CD4-positive, alpha-beta memory T cell (primary cell): ENCODE data around the gene TNNC1. TPM values are rescaled to one million over a fixed set of nuclear protein-coding genes. Genes with fewer than 3 reads are reported as not detected.
A peak's percentile ranks its signal among the peaks of the same experiment; 100 is the strongest.

Source experiments
- CTCF ChIA-PET: fragments of 350-600 bp; sonication (Branson Sonifier 250); formaldehyde crosslinking; loops from one replicate; lab custom pipeline; 2021; ENCODE audit warnings: inconsistent platforms; ENCODE audit not compliant: partially characterized antibody; lab: Charles Lee
- POLR2A ChIA-PET: fragments of 350-600 bp; sonication (Branson Sonifier 250); formaldehyde crosslinking; loops from one replicate; lab custom pipeline; 2021; ENCODE audit not compliant: partially characterized antibody; lab: Charles Lee
- DNase-seq, 5 donors: peaks; one replicate each; pipeline versions ENCODE4 v3.0.0 to v3.0.0-alpha.2; 2020 to 2022; ENCODE audit warnings: mixed read lengths in 1 of 5
- H3K27ac ChIP-seq: one replicate; pipeline ENCODE4 v1.7.0; 2013; ENCODE audit warnings: low read depth, low read length
- H3K27me3 ChIP-seq: 2 replicates; pipeline ENCODE4 v1.7.0; 2013; ENCODE audit warnings: mild to moderate bottlenecking, low read length, moderate library complexity; ENCODE audit not compliant: insufficient read depth
- H3K36me3 ChIP-seq: 2 replicates; pipeline ENCODE4 v1.7.0; 2013; ENCODE audit warnings: mild to moderate bottlenecking, low read length, moderate library complexity; ENCODE audit not compliant: insufficient read depth
- H3K4me1 ChIP-seq: 2 replicates; pipeline ENCODE4 v1.7.0; 2013; ENCODE audit warnings: mild to moderate bottlenecking, low read length, moderate library complexity; ENCODE audit not compliant: insufficient read depth
- H3K4me3 ChIP-seq, 2 donors: one replicate each; pipeline ENCODE4 v1.7.0; 2013; ENCODE audit warnings: low read length in 2 of 2, mild to moderate bottlenecking in 1 of 2
- H3K9me3 ChIP-seq, 2 donors: one replicate each; pipeline ENCODE4 v1.7.0; 2013; ENCODE audit warnings: low read length in 2 of 2, control low read depth in 1 of 2; ENCODE audit not compliant: control insufficient read depth in 1 of 2
- H3K27ac Mint-ChIP-seq, 7 donors: one replicate each; pipeline ENCODE4 v1.8.0; 2020 to 2021; ENCODE audit warnings: mixed read lengths in 7 of 7, mild to moderate bottlenecking in 6 of 7, inconsistent platforms in 3 of 7, moderate library complexity in 3 of 7
- H3K27me3 Mint-ChIP-seq, 2 donors: one replicate each; pipeline ENCODE4 v1.8.0; 2020 to 2021; ENCODE audit warnings: mixed read lengths in 2 of 2
- H3K36me3 Mint-ChIP-seq, 2 donors: one replicate each; pipeline ENCODE4 v1.8.0; 2020 to 2021; ENCODE audit warnings: mixed read lengths in 2 of 2, inconsistent platforms in 1 of 2, mild to moderate bottlenecking in 1 of 2
- H3K4me1 Mint-ChIP-seq, 4 donors: one replicate each; pipeline ENCODE4 v1.8.0; 2020 to 2021; ENCODE audit warnings: mixed read lengths in 4 of 4, mild to moderate bottlenecking in 1 of 4
- H3K4me3 Mint-ChIP-seq, 8 donors: one replicate each; pipeline ENCODE4 v1.8.0; 2020 to 2021; ENCODE audit warnings: mixed read lengths in 8 of 8, mild to moderate bottlenecking in 7 of 8, moderate library complexity in 6 of 8, inconsistent platforms in 3 of 8
- H3K9me3 Mint-ChIP-seq, 8 donors: one replicate each; pipeline ENCODE4 v1.8.0; 2020 to 2021; ENCODE audit warnings: mixed read lengths in 8 of 8, mild to moderate bottlenecking in 5 of 8, inconsistent platforms in 3 of 8, moderate library complexity in 1 of 8
- intact Hi-C: fragments of 100-400 bp; cut with micrococcal nuclease; formaldehyde crosslinking; loops from one replicate; pipeline ENCODE4 v1.15.1; 2023
- polyA plus RNA-seq, 2 donors: library from polyadenylated mRNA; unstranded; fragments of 300-500 nt; fragmentation: Illumina TruSeq; gene quantifications; one replicate each; pipeline ENCODE4 v1.2.3, GENCODE V29; 2021
- total RNA-seq, 2 experiments: library from RNA; stranded (reverse); gene quantifications; one replicate each; pipeline ENCODE4 v1.2.3, GENCODE V29; 2021

The TNNC1 gene
- total and polyA plus RNA-seq, 4 experiments from 2014 or later = 0.92 to 7.1 (median 5.3) TPM; not detected in 1

GRCh38 chr3:52452126-52452525 lies 1.7 kb downstream of the TNNC1 start:
- Histone ChIP-seq H3K27ac (no peak overlapping the region), H3K4me1 (peaks cover 30% of the 10 kb centered on the region), H3K36me3 (no peaks in the 10 kb centered on the region), H3K4me3 (no peak overlapping the region), H3K9me3 (no peaks in the 10 kb centered on the region), H3K27me3 (no peaks in the 10 kb centered on the region)
- CTCF ChIA-PET = interaction anchor here (1.4 to 3.8 kb wide), 2 partner anchors 40 to 113 kb away, joined by 3 to 14 read pairs; no protein-coding TSS in a partner anchor
- DNase-seq = no peak
- POLR2A ChIA-PET = interaction anchor here (0.5 to 1.8 kb wide), 2 partner anchors 40 to 44 kb away, joined by 3 to 6 read pairs; no protein-coding TSS in a partner anchor
- peaks cover 0 to 13% of the 10 kb centered on the region in 2 donors for H3K36me3 Mint-ChIP-seq
- H3K4me1 Mint-ChIP-seq = peaks cover 19 to 39% (median 31%) of the 10 kb centered on the region in 4 donors
- H3K4me3 Mint-ChIP-seq = no peak overlapping the region
- H3K27ac Mint-ChIP-seq = no peak overlapping the region
- no peaks in the 10 kb centered on the region for H3K27me3 Mint-ChIP-seq
- intact Hi-C loops = loop anchor here (10.0 kb wide), 1 partner anchor 233 kb away; the partner anchor contains the start of genes GNL3 and PBRM1
- H3K9me3 Mint-ChIP-seq = no peaks in the 10 kb centered on the region

- Histone ChIP-seq H3K36me3 (no peaks in the 10 kb centered on the region), H3K9me3 (no peaks in the 10 kb centered on the region), H3K4me3 (no peak overlapping the region), H3K27me3 (no peaks in the 10 kb centered on the region), H3K4me1 (peaks cover 28% of the 10 kb centered on the region), H3K27ac (no peak overlapping the region)
- intact Hi-C loops = loop anchor here (10.0 kb wide), 1 partner anchor 233 kb away; the partner anchor contains the start of genes GNL3 and PBRM1
- Mint-ChIP-seq H3K27me3 (no peaks in the 10 kb centered on the region), H3K4me1 (peaks cover 17 to 36% (median 28%) of the 10 kb centered on the region in 4 donors), H3K9me3 (no peaks in the 10 kb centered on the region), H3K36me3 (peaks cover 0 to 11% of the 10 kb centered on the region in 2 donors), H3K27ac (no peak overlapping the region), H3K4me3 (no peak overlapping the region)
- CTCF ChIA-PET = interaction anchor here (0.7 to 6.7 kb wide), 4 partner anchors 24 to 224 kb away, joined by 3 to 82 read pairs (median 8); no protein-coding TSS in a partner anchor
- DNase-seq = no peak
- POLR2A ChIA-PET = interaction anchor here (0.5 to 1.8 kb wide), 2 partner anchors 39 to 44 kb away, joined by 3 to 6 read pairs; no protein-coding TSS in a partner anchor
Measured at GRCh38 chr3:52451237-52452083, 2.4 kb downstream of the TNNC1 start.

- no peak for DNase-seq
- POLR2A ChIA-PET = interaction anchor here (1.8 kb wide), 1 partner anchor 38 kb away, joined by 6 read pairs; no protein-coding TSS in a partner anchor
- intact Hi-C loops = loop anchor here (10.0 kb wide), 1 partner anchor 234 kb away; the partner anchor contains the start of genes GNL3 and PBRM1
- H3K27ac ChIP-seq = no peak overlapping the region
- no peaks in the 10 kb centered on the region for H3K27me3 ChIP-seq
- Mint-ChIP-seq H3K4me3 (peak overlapping the region in 1 of 8 donors; percentile 36), H3K36me3 (peaks cover 0 to 7% of the 10 kb centered on the region in 2 donors), H3K27ac (peak overlapping the region in 3 of 7 donors; percentile 38 to 64 (median 46)), H3K4me1 (peaks cover 13 to 30% (median 23%) of the 10 kb centered on the region in 4 donors), H3K27me3 (no peaks in the 10 kb centered on the region), H3K9me3 (no peaks in the 10 kb centered on the region)
- H3K4me3 ChIP-seq = no peak overlapping the region
- H3K4me1 ChIP-seq = peaks cover 23% of the 10 kb centered on the region
- CTCF ChIA-PET = interaction anchor here (0.7 to 7.1 kb wide), 5 partner anchors 18 to 223 kb away, joined by 3 to 107 read pairs (median 51); no protein-coding TSS in a partner anchor
- H3K36me3 ChIP-seq = no peaks in the 10 kb centered on the region
- no peaks in the 10 kb centered on the region for H3K9me3 ChIP-seq
Measured at GRCh38 chr3:52450489-52451236, 3.2 kb downstream of the TNNC1 start.

GRCh38 chr3:52447512-52448355 lies 6.1 kb downstream of the TNNC1 start:
- H3K4me1 ChIP-seq = peaks cover 14% of the 10 kb centered on the region
- H3K4me3 Mint-ChIP-seq = no peak overlapping the region
- H3K4me1 Mint-ChIP-seq = peaks cover 6 to 22% (median 12%) of the 10 kb centered on the region in 4 donors
- no peaks in the 10 kb centered on the region for H3K27me3 Mint-ChIP-seq
- H3K27ac ChIP-seq = no peak overlapping the region
- CTCF ChIA-PET = interaction anchor here (0.7 to 7.1 kb wide), 17 partner anchors 8 to 446 kb away, joined by 3 to 107 read pairs (median 4); partner anchors contain the start of genes POC1A and UQCC5
- no peaks in the 10 kb centered on the region for H3K36me3 ChIP-seq
- H3K27me3 ChIP-seq = no peaks in the 10 kb centered on the region
- intact Hi-C loops = loop anchor here (1.0 to 5.0 kb wide), 6 partner anchors 19 to 446 kb away; no protein-coding TSS in a partner anchor
- H3K9me3 Mint-ChIP-seq = no peaks in the 10 kb centered on the region
- no peak overlapping the region for H3K4me3 ChIP-seq
- no peak for DNase-seq
- no peak overlapping the region for H3K27ac Mint-ChIP-seq
- POLR2A ChIA-PET = interaction anchor here (1.7 kb wide), 1 partner anchor 209 kb away, joined by 4 read pairs; the partner anchor contains the start of gene TWF2
- no peaks in the 10 kb centered on the region for H3K36me3 Mint-ChIP-seq
- H3K9me3 ChIP-seq = no peaks in the 10 kb centered on the region

- H3K36me3 Mint-ChIP-seq = no peaks in the 10 kb centered on the region
- peak; percentile 64 to 73 (median 68) for DNase-seq
- intact Hi-C loops = loop anchor here (1.0 to 5.0 kb wide), 6 partner anchors 19 to 446 kb away; no protein-coding TSS in a partner anchor
- H3K9me3 Mint-ChIP-seq = no peaks in the 10 kb centered on the region
- H3K4me3 Mint-ChIP-seq = peak overlapping the region in 3 of 8 donors; percentile 12 to 85 (median 43)
- ChIA-PET CTCF (interaction anchor here (0.6 to 7.1 kb wide), 22 partner anchors 7 to 445 kb away, joined by 3 to 107 read pairs (median 4); partner anchors contain the start of genes POC1A, TLR9 and TNNC1), POLR2A (interaction anchor here (0.7 to 2.3 kb wide), 4 partner anchors 9 to 208 kb away, joined by 3 to 13 read pairs (median 4); partner anchors contain the start of genes GLYCTK, NISCH, TNNC1 and TWF2)
- Histone ChIP-seq H3K27ac (no peak overlapping the region), H3K27me3 (no peaks in the 10 kb centered on the region), H3K36me3 (no peaks in the 10 kb centered on the region), H3K9me3 (no peaks in the 10 kb centered on the region), H3K4me3 (no peak overlapping the region), H3K4me1 (peaks cover 14% of the 10 kb centered on the region)
- peak overlapping the region in 4 of 7 donors; percentile 73 to 85 (median 78) for H3K27ac Mint-ChIP-seq
- no peaks in the 10 kb centered on the region for H3K27me3 Mint-ChIP-seq
- H3K4me1 Mint-ChIP-seq = peaks cover 6 to 22% (median 12%) of the 10 kb centered on the region in 4 donors
Measured at GRCh38 chr3:52446631-52447511, 7.0 kb downstream of the TNNC1 start.
